GM23338 (cell line): ENCODE data around the gene TEX53. TPM values are rescaled to one million over a fixed set of nuclear protein-coding genes. Genes with fewer than 3 reads are reported as not detected.

Source experiments
- ATAC-seq: fragments of 200-7000 bp; cut with Tn5 transposase; 3 replicates; pipeline ENCODE4 v1.9.1; 2020
- DNase-seq: peaks from one replicate; pipeline ENCODE4 v3.0.0-alpha.2; 2015; ENCODE audit warnings: low spot score
- H2AFZ ChIP-seq: fragments of 200-600 bp; sonication (generic); 2 replicates; pipeline ENCODE4 v1.8.0; 2016; ENCODE audit warnings: antibody characterized with exemption, mild to moderate bottlenecking, moderate library complexity
- H3F3A ChIP-seq: fragments of 200-600 bp; sonication (generic); replicated peaks from 2 replicates; pipeline ENCODE4 v1.8.0; 2017; ENCODE audit warnings: antibody characterized with exemption, mixed run types, low read depth
- H3K27ac ChIP-seq: fragments of 200-600 bp; sonication (generic); 2 replicates; pipeline ENCODE4 v1.6.1; 2016; ENCODE audit warnings: low read depth
- H3K27me3 ChIP-seq: fragments of 200-600 bp; sonication (generic); 2 replicates; pipeline ENCODE4 v1.8.0; 2016; ENCODE audit warnings: mild to moderate bottlenecking, mixed run types, moderate library complexity; ENCODE audit not compliant: insufficient read depth
- H3K36me3 ChIP-seq: fragments of 200-600 bp; sonication (generic); 2 replicates; pipeline ENCODE4 v1.8.0; 2016; ENCODE audit warnings: mild to moderate bottlenecking; ENCODE audit not compliant: insufficient read depth
- H3K4me1 ChIP-seq: fragments of 200-600 bp; sonication (generic); 2 replicates; pipeline ENCODE4 v1.8.0; 2016; ENCODE audit warnings: mild to moderate bottlenecking, moderate library complexity; ENCODE audit not compliant: insufficient read depth
- H3K4me2 ChIP-seq: fragments of 200-600 bp; sonication (generic); 2 replicates; pipeline ENCODE4 v1.7.1; 2017; ENCODE audit warnings: mixed run types
- H3K4me3 ChIP-seq: fragments of 200-600 bp; sonication (generic); 2 replicates; pipeline ENCODE4 v1.6.1; 2016; ENCODE audit warnings: mixed run types
- H3K79me2 ChIP-seq: fragments of 200-600 bp; sonication (generic); replicated peaks from 2 replicates; pipeline ENCODE4 v1.8.0; 2017; ENCODE audit warnings: mild to moderate bottlenecking; ENCODE audit not compliant: insufficient read depth
- H3K9me2 ChIP-seq: fragments of 200-600 bp; sonication (generic); 2 replicates; pipeline ENCODE4 v1.8.0; 2017; ENCODE audit not compliant: insufficient read depth
- H4K20me1 ChIP-seq: fragments of 200-600 bp; sonication (generic); replicated peaks from 2 replicates; pipeline ENCODE4 v1.8.0; 2017; ENCODE audit warnings: mild to moderate bottlenecking; ENCODE audit not compliant: insufficient read depth
- H3K27ac Mint-ChIP-seq: 2 replicates; pipeline ENCODE4 v1.8.0; 2020; ENCODE audit warnings: inconsistent platforms, mild to moderate bottlenecking, moderate library complexity, mixed read lengths
- H3K27me3 Mint-ChIP-seq: 3 replicates; pipeline ENCODE4 v1.8.0; 2022; ENCODE audit warnings: low read depth, mild to moderate bottlenecking, moderate library complexity, mixed read lengths, inconsistent platforms; ENCODE audit not compliant: insufficient read depth, poor library complexity
- H3K36me3 Mint-ChIP-seq: 3 replicates; pipeline ENCODE4 v1.8.0; 2021; ENCODE audit warnings: low read depth, mild to moderate bottlenecking, inconsistent platforms, moderate library complexity, mixed read lengths
- H3K4me1 Mint-ChIP-seq: 3 replicates; pipeline ENCODE4 v1.8.0; 2020; ENCODE audit warnings: mild to moderate bottlenecking, inconsistent platforms, mixed read lengths
- H3K4me3 Mint-ChIP-seq: 3 replicates; pipeline ENCODE4 v1.8.0; 2021; ENCODE audit warnings: moderate library complexity, mild to moderate bottlenecking, inconsistent platforms, mixed read lengths
- H3K9me3 Mint-ChIP-seq: 3 replicates; pipeline ENCODE4 v1.8.0; 2020; ENCODE audit warnings: moderate library complexity, mild to moderate bottlenecking, inconsistent platforms, mixed read lengths
- CREB1 ChIP-seq: fragments of 250-450 bp; sonication (Bioruptor Pico); IDR thresholded peaks from 2 replicates; pipeline ENCODE4 v1.5.0; 2020; ENCODE audit warnings: low read depth, mild to moderate bottlenecking, moderate library complexity
- CTCF ChIP-seq, 2 experiments: fragments of 200-600 bp in 1 of 2; sonication (generic) in 1 of 2; conservative IDR thresholded peaks; 2 replicates each; pipeline versions ENCODE4 v1.5.1 to v1.6.1; 2016 to 2017; ENCODE audit warnings: antibody characterized with exemption in 2 of 2, low read depth in 2 of 2, mild to moderate bottlenecking in 2 of 2, moderate library complexity in 1 of 2
- ETS1 ChIP-seq: IDR thresholded peaks from 2 replicates; pipeline ENCODE4 v1.6.1; 2016; ENCODE audit warnings: antibody characterized with exemption
- EZH2 ChIP-seq: fragments of 200-600 bp; sonication (generic); IDR thresholded peaks from one replicate; pipeline ENCODE4 v1.8.0; 2017; ENCODE audit warnings: antibody characterized with exemption, mild to moderate bottlenecking, low read depth; ENCODE audit not compliant: unreplicated experiment
- EZH2phosphoT487 ChIP-seq: fragments of 200-600 bp; sonication (generic); IDR thresholded peaks from one replicate; pipeline ENCODE4 v1.8.1; 2018; ENCODE audit warnings: antibody characterized with exemption; ENCODE audit not compliant: unreplicated experiment
- JUNB ChIP-seq: IDR thresholded peaks from one replicate; pipeline ENCODE4 v1.6.1; 2016; ENCODE audit warnings: antibody characterized with exemption; ENCODE audit not compliant: unreplicated experiment
- NANOG ChIP-seq: IDR thresholded peaks from 2 replicates; pipeline ENCODE4 v1.6.1; 2016; ENCODE audit warnings: antibody characterized with exemption, borderline replicate concordance
- POLR2AphosphoS5 ChIP-seq: IDR thresholded peaks from 2 replicates; pipeline ENCODE4 v1.6.1; 2016; ENCODE audit warnings: antibody characterized with exemption, low read depth
- REST ChIP-seq: IDR thresholded peaks from one replicate; pipeline ENCODE4 v1.6.1; 2018; ENCODE audit warnings: antibody characterized with exemption; ENCODE audit not compliant: unreplicated experiment
- STAT1 ChIP-seq: IDR thresholded peaks from one replicate; pipeline ENCODE4 v1.6.1; 2016; ENCODE audit warnings: antibody characterized with exemption; ENCODE audit not compliant: unreplicated experiment
- ZNF114 ChIP-seq: fragments of 250-450 bp; sonication (Bioruptor Pico); IDR thresholded peaks from 2 replicates; pipeline ENCODE4 v1.5.0; 2020; ENCODE audit warnings: mild to moderate bottlenecking, moderate library complexity
- ZNF331 ChIP-seq: fragments of 250-450 bp; sonication (Bioruptor Pico); IDR thresholded peaks from 2 replicates; pipeline ENCODE4 v1.5.0; 2020; ENCODE audit warnings: low read depth, mild to moderate bottlenecking, moderate library complexity
- ZNF462 ChIP-seq: fragments of 250-450 bp; sonication (Bioruptor Pico); IDR thresholded peaks from 2 replicates; pipeline ENCODE4 v1.5.0; 2020; ENCODE audit warnings: mild to moderate bottlenecking, moderate library complexity
- polyA plus RNA-seq: library from polyadenylated mRNA; unstranded; fragments of >200 nt; fragmentation: Nextera tagmentation; extraction: Ambion mirVana; gene quantifications from 2 replicates; pipeline ENCODE4 v1.2.1, GENCODE V29; 2016
- total RNA-seq: library from RNA; depleted of rRNA; stranded (reverse); fragments of >200 nt; shearing (Covaris generic); gene quantifications from 2 replicates; pipeline ENCODE4 v1.2.3, GENCODE V29; 2014

The TEX53 gene
- total and polyA plus RNA-seq, 2 experiments from 2014 or later: not detected

GRCh38 chr9:114685951-114686350 is 28.3 kb upstream of the TEX53 start:
- Histone ChIP-seq H3K36me3 (no peaks in the 10 kb centered on the region), H3K4me3 (no peak overlapping the region), H3K79me2 (no peaks in the 10 kb centered on the region), H3F3A (no peaks in the 10 kb centered on the region), H3K27me3 (no peaks in the 10 kb centered on the region), H2AFZ (no peak overlapping the region), H3K27ac (no peak overlapping the region), H3K4me2 (no peak overlapping the region), H3K4me1 (peaks cover 7% of the 10 kb centered on the region; the same call in 1 of the 2 replicates), H4K20me1 (no peaks in the 10 kb centered on the region), H3K9me2 (no peaks in the 10 kb centered on the region)
- H3K27me3 Mint-ChIP-seq: peaks cover 3% of the 10 kb centered on the region
- H3K4me3 Mint-ChIP-seq: no peak overlapping the region
- H3K27ac Mint-ChIP-seq: no peak overlapping the region
- peaks cover 7% of the 10 kb centered on the region; the same call in 2 of the 3 replicates for H3K4me1 Mint-ChIP-seq
- no peak for TF ChIP-seq NANOG
- TF ChIP-seq ZNF462 (CRISPR knock-in tag): no peak
- no peak for TF ChIP-seq ZNF114
- no peak for TF ChIP-seq ZNF331
- TF ChIP-seq EZH2: no peak
- no peak for TF ChIP-seq POLR2AphosphoS5
- no peak for TF ChIP-seq JUNB
- no peak for TF ChIP-seq CREB1 (CRISPR knock-in tag)
- no peak for TF ChIP-seq STAT1
- TF ChIP-seq ETS1: no peak
- no peak for TF ChIP-seq EZH2phosphoT487
- no peak for TF ChIP-seq CTCF (conservative IDR thresholded peaks at IDR 0.05; ENCODE audit: low read depth in 2 of 2)
- TF ChIP-seq REST: no peak
- no peaks in the 10 kb centered on the region for H3K36me3 Mint-ChIP-seq
- no peak for ATAC-seq
- DNase-seq: no peak
- H3K9me3 Mint-ChIP-seq: no peaks in the 10 kb centered on the region
